Astrocyte (in vitro differentiated cells and primary cell): ENCODE measurements around the gene PRAMEF5.
"Not testable (repeated sequence)": the region's sequence is repeated elsewhere in the genome, so short reads cannot be mapped to it uniquely, and the experiment has no call there.

Source experiments
- EZH2 ChIP-seq: IDR thresholded peaks from 2 replicates; pipeline ENCODE4 v1.6.1; 2012; ENCODE audit warnings: mild to moderate bottlenecking, low read length, inconsistent platforms; ENCODE audit not compliant: insufficient read depth
- TF ChIP-seq, protein P1 (sequence below): IDR thresholded peaks from 2 replicates; pipeline ENCODE4 v1.5.1; 2011; ENCODE audit warnings: low read depth, mild to moderate bottlenecking, inconsistent platforms, low read length, moderate library complexity; ENCODE audit not compliant: insufficient read depth

GRCh38 chr1:13227271-13228055 lies 26.5 kb upstream of the PRAMEF5 start:
- TF ChIP-seq, protein P1, sequence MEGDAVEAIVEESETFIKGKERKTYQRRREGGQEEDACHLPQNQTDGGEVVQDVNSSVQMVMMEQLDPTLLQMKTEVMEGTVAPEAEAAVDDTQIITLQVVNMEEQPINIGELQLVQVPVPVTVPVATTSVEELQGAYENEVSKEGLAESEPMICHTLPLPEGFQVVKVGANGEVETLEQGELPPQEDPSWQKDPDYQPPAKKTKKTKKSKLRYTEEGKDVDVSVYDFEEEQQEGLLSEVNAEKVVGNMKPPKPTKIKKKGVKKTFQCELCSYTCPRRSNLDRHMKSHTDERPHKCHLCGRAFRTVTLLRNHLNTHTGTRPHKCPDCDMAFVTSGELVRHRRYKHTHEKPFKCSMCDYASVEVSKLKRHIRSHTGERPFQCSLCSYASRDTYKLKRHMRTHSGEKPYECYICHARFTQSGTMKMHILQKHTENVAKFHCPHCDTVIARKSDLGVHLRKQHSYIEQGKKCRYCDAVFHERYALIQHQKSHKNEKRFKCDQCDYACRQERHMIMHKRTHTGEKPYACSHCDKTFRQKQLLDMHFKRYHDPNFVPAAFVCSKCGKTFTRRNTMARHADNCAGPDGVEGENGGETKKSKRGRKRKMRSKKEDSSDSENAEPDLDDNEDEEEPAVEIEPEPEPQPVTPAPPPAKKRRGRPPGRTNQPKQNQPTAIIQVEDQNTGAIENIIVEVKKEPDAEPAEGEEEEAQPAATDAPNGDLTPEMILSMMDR: not testable (repeated sequence)
- not testable (repeated sequence) for TF ChIP-seq EZH2
